GM04504 (cell line): ENCODE data around the gene PGAM1.
"Not testable (repeated sequence)": the region's sequence is repeated elsewhere in the genome, so short reads cannot be mapped to it uniquely, and the experiment has no call there.

ENCODE experiments used
- DNase-seq: peaks from one replicate; pipeline ENCODE4 v3.0.0-alpha.2; 2012; ENCODE audit warnings: low read depth

PGAM1 gene

GRCh38 chr10:97425964-97426775 is at the start of gene PGAM1:
TSS of gene PGAM1 (plus strand) at chr10:97426191. CDS start at chr10:97426308, 117 bp downstream.
- peak; percentile 91 for DNase-seq

- DNase-seq = no peak
Observed at GRCh38 chr10:97376413-97376812, 49.6 kb upstream of the PGAM1 start.

- DNase-seq = no peak
Observed at GRCh38 chr10:97378933-97379921, 46.8 kb upstream of the PGAM1 start.

GRCh38 chr10:97380516-97380915 is 45.5 kb upstream of the PGAM1 start:
- no peak for DNase-seq

- DNase-seq = no peak
Observed at GRCh38 chr10:97381626-97382025, 44.4 kb upstream of the PGAM1 start.

GRCh38 chr10:97383159-97383558 is 42.8 kb upstream of the PGAM1 start:
- no peak for DNase-seq

- no peak for DNase-seq
Observed at GRCh38 chr10:97384156-97384555, 41.8 kb upstream of the PGAM1 start.

GRCh38 chr10:97384641-97385040 is 41.4 kb upstream of the PGAM1 start:
- no peak for DNase-seq

GRCh38 chr10:97385565-97385964 is 40.4 kb upstream of the PGAM1 start:
- DNase-seq = no peak

- no peak for DNase-seq
Observed at GRCh38 chr10:97388152-97388551, 37.8 kb upstream of the PGAM1 start.

GRCh38 chr10:97390091-97390490 is 35.9 kb upstream of the PGAM1 start:
- DNase-seq = no peak

- no peak for DNase-seq
Observed at GRCh38 chr10:97393034-97393573, 32.9 kb upstream of the PGAM1 start.

- no peak for DNase-seq
Observed at GRCh38 chr10:97396056-97396455, 29.9 kb upstream of the PGAM1 start.

GRCh38 chr10:97399843-97400545 is 26.0 kb upstream of the PGAM1 start:
- peak; percentile 51 for DNase-seq

GRCh38 chr10:97400665-97401454 is 25.1 kb upstream of the PGAM1 start, which contains the start of gene RRP12:
TSS of gene RRP12 (minus strand) at chr10:97401340. CDS start at chr10:97401231, 109 bp downstream.
- peak; percentile 96 for DNase-seq

- no peak for DNase-seq
Observed at GRCh38 chr10:97401455-97401919, 24.5 kb upstream of the PGAM1 start.

- no peak for DNase-seq
Observed at GRCh38 chr10:97404044-97404443, 21.9 kb upstream of the PGAM1 start.

GRCh38 chr10:97406064-97406463 is 19.9 kb upstream of the PGAM1 start:
- DNase-seq = no peak

GRCh38 chr10:97406483-97406882 is 19.5 kb upstream of the PGAM1 start:
- not testable (repeated sequence) for DNase-seq

- peak; percentile 67 for DNase-seq
Observed at GRCh38 chr10:97407211-97407951, 18.6 kb upstream of the PGAM1 start.
